ENCODE results near the gene AGBL1.

Gene AGBL1

DNA sequence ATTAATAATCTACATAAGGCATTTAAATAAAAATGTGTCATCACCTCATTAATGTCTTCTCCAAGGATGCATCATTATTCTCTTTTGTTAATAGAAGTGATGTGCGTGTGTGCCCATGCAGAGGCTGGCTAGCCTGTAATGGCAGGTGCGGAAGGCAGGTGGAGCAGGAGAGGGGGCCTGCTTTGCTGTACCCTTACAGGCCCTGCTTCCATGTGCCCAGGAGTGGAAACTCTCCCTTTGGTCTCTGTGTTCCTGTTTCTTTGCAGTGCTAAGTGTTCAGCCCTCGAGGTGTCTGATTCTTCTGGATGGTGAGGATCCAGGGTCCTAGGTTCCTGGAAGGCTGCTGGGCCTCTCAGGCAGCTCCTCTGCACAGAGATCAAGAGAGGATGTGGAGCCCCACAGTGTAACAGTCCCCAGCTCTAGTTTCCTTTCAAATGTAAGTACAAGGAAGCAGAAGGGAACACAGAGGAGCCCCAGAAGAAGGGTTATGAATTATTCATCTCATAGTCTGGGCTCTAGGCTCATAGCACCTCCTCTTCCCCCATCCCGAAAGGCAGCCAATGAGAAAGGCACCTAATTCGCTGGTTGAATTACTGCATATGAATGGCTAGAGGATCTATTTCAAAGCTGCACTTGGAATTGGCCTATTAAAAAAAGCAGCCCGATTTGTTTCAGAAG is 39.2 kb upstream of the AGBL1 start:
- no peak for TF ChIP-seq POLR2AphosphoS5 (IDR thresholded peaks at IDR 0.05; ENCODE audit: low read depth, low read length)

DNA sequence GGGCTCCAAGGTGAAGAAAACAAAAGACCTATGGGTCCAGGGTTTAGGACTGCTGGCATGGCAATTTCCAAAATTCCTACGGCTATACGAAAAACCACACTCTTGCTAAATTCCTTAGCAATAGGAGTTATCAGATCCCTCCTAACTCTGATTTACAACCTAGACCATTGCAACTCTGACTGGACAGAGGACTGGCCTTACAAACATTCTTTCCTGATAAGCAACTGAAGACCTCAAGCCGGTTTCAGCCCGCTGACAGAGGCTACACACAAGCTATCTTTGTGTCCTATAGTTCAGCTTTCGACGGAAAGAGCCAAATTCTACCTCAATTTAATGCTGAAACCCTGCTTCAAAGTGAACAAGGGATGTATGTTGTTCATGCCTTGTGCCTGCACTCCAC is 38.3 kb upstream of the AGBL1 start:
- no peak for TF ChIP-seq FOXP2 (optimal IDR thresholded peaks at IDR 0.05; ENCODE audit: borderline replicate concordance, extremely low read depth, extremely low read length, insufficient read depth)
- no peak for TF ChIP-seq REST (IDR thresholded peaks at IDR 0.05; ENCODE audit: insufficient read depth in 1 of 2, low read depth in 2 of 2, low read length in 2 of 2)
- no peak for TF ChIP-seq POLR2AphosphoS5 (IDR thresholded peaks at IDR 0.05; ENCODE audit: low read depth, low read length)
- TF ChIP-seq SIN3A (IDR thresholded peaks at IDR 0.05; ENCODE audit: borderline replicate concordance, insufficient read depth, low read length), result no peak
- TF ChIP-seq TAF1 (IDR thresholded peaks at IDR 0.05; ENCODE audit: borderline replicate concordance, insufficient read depth, low read length), result no peak

DNA sequence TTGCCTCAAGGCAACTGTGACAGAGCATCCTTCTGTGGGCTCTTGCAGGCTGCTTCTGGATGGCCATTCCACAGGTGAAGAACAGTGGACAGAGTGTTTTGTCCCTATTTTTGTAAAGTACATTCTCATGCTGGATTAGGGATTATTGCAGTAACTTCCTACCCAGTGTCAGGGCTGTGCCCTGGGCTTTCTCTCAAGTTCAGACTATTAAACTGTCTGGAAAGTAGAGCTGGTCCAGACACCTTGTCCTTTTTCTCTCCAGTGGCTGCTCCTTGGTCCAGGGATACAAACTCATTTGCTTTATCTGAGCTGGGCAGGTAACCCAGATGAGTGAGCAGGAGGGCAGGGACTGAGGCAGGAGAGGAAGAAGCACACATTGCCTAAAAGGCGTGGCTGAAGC is 37.4 kb upstream of the AGBL1 start:
- no peak for TF ChIP-seq FOXP2 (optimal IDR thresholded peaks at IDR 0.05; ENCODE audit: borderline replicate concordance, extremely low read depth, extremely low read length, insufficient read depth)
- TF ChIP-seq POLR2AphosphoS5 (IDR thresholded peaks at IDR 0.05; ENCODE audit: low read depth, low read length), result no peak
- no peak for TF ChIP-seq REST (IDR thresholded peaks at IDR 0.05; ENCODE audit: insufficient read depth in 1 of 2, low read depth in 2 of 2, low read length in 2 of 2)
- TF ChIP-seq SIN3A (IDR thresholded peaks at IDR 0.05; ENCODE audit: borderline replicate concordance, insufficient read depth, low read length), result no peak
- TF ChIP-seq TAF1 (IDR thresholded peaks at IDR 0.05; ENCODE audit: borderline replicate concordance, insufficient read depth, low read length), result no peak

- TF ChIP-seq REST (IDR thresholded peaks at IDR 0.05; ENCODE audit: insufficient read depth in 1 of 2, low read depth in 2 of 2, low read length in 2 of 2), result no peak
- TF ChIP-seq TAF1 (IDR thresholded peaks at IDR 0.05; ENCODE audit: borderline replicate concordance, insufficient read depth, low read length), result no peak
- no peak for TF ChIP-seq SIN3A (IDR thresholded peaks at IDR 0.05; ENCODE audit: borderline replicate concordance, insufficient read depth, low read length)
- no peak for TF ChIP-seq FOXP2 (optimal IDR thresholded peaks at IDR 0.05; ENCODE audit: borderline replicate concordance, extremely low read depth, extremely low read length, insufficient read depth)
- no peak for TF ChIP-seq POLR2AphosphoS5 (IDR thresholded peaks at IDR 0.05; ENCODE audit: low read depth, low read length)
Measured at GRCh38 chr15:86044981-86045380, 34.7 kb upstream of the AGBL1 start.

GRCh38 chr15:86054338-86054737 is 25.3 kb upstream of the AGBL1 start:
- TF ChIP-seq REST (IDR thresholded peaks at IDR 0.05; ENCODE audit: insufficient read depth in 1 of 2, low read depth in 2 of 2, low read length in 2 of 2), result no peak
- no peak for TF ChIP-seq TAF1 (IDR thresholded peaks at IDR 0.05; ENCODE audit: borderline replicate concordance, insufficient read depth, low read length)
- no peak for TF ChIP-seq FOXP2 (optimal IDR thresholded peaks at IDR 0.05; ENCODE audit: borderline replicate concordance, extremely low read depth, extremely low read length, insufficient read depth)
- no peak for TF ChIP-seq SIN3A (IDR thresholded peaks at IDR 0.05; ENCODE audit: borderline replicate concordance, insufficient read depth, low read length)
- TF ChIP-seq POLR2AphosphoS5 (IDR thresholded peaks at IDR 0.05; ENCODE audit: low read depth, low read length), result no peak

Data from PFSK-1 (cell line).